ENCODE results near the gene TTLL7. TPM values are rescaled to one million over a fixed set of nuclear protein-coding genes. Genes with fewer than 3 reads are reported as not detected.

Gene TTLL7
- total RNA-seq, 6 experiments from 2014 or later = 0.92 to 7.2 (median 3.9) TPM

GRCh38 chr1:83910461-83910860 is 88.5 kb downstream of the TTLL7 start:
- intact Hi-C loops (cut with DNase I) = no loop called here
- Histone ChIP-seq H3K9me3 (no peaks in the 10 kb centered on the region), H3K27ac (no peak overlapping the region), H3K4me3 (no peak overlapping the region), H3K27me3 (no peaks in the 10 kb centered on the region), H3K36me3 (no peaks in the 10 kb centered on the region), H3K4me1 (no peaks in the 10 kb centered on the region)
- ATAC-seq (no peak), DNase-seq (no peak)
- WGBS (ENCODE audit: insufficient coverage, low coverage, low lambda C conversion rate, missing lambda C conversion rate) = 56% methylated on average over 3 of the region's 3 CpGs
- TF ChIP-seq, protein P1, sequence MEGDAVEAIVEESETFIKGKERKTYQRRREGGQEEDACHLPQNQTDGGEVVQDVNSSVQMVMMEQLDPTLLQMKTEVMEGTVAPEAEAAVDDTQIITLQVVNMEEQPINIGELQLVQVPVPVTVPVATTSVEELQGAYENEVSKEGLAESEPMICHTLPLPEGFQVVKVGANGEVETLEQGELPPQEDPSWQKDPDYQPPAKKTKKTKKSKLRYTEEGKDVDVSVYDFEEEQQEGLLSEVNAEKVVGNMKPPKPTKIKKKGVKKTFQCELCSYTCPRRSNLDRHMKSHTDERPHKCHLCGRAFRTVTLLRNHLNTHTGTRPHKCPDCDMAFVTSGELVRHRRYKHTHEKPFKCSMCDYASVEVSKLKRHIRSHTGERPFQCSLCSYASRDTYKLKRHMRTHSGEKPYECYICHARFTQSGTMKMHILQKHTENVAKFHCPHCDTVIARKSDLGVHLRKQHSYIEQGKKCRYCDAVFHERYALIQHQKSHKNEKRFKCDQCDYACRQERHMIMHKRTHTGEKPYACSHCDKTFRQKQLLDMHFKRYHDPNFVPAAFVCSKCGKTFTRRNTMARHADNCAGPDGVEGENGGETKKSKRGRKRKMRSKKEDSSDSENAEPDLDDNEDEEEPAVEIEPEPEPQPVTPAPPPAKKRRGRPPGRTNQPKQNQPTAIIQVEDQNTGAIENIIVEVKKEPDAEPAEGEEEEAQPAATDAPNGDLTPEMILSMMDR (IDR thresholded peaks at IDR 0.05) = no peak
- no peak for TF ChIP-seq POLR2A (IDR thresholded peaks at IDR 0.05)

DNA sequence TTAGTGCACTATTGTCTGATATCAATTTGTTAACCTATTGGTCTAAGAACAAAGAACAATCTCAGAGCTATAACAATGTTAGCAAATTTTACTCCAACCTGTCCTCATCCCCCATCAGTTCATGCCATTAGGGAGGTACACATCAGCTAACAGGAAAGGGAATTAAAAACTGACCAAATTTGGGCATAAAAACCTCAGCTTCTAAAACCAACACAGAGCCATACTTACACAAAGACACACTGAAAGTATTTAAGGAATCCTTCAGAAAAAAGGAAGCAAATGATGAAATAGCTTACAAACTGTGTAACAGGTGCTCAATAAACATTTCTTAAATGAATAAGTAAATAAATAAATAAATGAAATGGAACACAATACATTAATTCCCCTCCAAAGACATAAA is 89.2 kb downstream of the TTLL7 start:
- Histone ChIP-seq H3K27ac (no peak overlapping the region), H3K9me3 (no peaks in the 10 kb centered on the region), H3K4me1 (no peaks in the 10 kb centered on the region), H3K4me3 (no peak overlapping the region), H3K36me3 (no peaks in the 10 kb centered on the region), H3K27me3 (no peaks in the 10 kb centered on the region)
- ATAC-seq = no peak
- no peak for DNase-seq
- TF ChIP-seq, protein P1 (IDR thresholded peaks at IDR 0.05) = no peak
- TF ChIP-seq POLR2A (IDR thresholded peaks at IDR 0.05) = no peak
- intact Hi-C loops (cut with DNase I) = no loop called here

GRCh38 chr1:83905315-83905907 is 93.5 kb downstream of the TTLL7 start:
- no peaks in the 10 kb centered on the region for H3K9me3 ChIP-seq
- intact Hi-C loops (cut with DNase I) = no loop called here
- DNase-seq = no peak
- peaks cover 0 to 16% (median 4%) of the 10 kb centered on the region in 4 donors for H3K4me1 ChIP-seq
- TF ChIP-seq, protein P1 (IDR thresholded peaks at IDR 0.05) = peak; percentile 35 to 79 (median 74)
- no peak for TF ChIP-seq POLR2A (IDR thresholded peaks at IDR 0.05)
- H3K36me3 ChIP-seq = no peaks in the 10 kb centered on the region
- 37% methylated on average over 3 of the region's 3 CpGs for WGBS (ENCODE audit: insufficient coverage, low coverage, low lambda C conversion rate, missing lambda C conversion rate)
- H3K27ac ChIP-seq = no peak overlapping the region
- H3K27me3 ChIP-seq = no peaks in the 10 kb centered on the region
- ATAC-seq = peak in 1 of 4 donors; percentile 23
- no peak overlapping the region for H3K4me3 ChIP-seq

DNA sequence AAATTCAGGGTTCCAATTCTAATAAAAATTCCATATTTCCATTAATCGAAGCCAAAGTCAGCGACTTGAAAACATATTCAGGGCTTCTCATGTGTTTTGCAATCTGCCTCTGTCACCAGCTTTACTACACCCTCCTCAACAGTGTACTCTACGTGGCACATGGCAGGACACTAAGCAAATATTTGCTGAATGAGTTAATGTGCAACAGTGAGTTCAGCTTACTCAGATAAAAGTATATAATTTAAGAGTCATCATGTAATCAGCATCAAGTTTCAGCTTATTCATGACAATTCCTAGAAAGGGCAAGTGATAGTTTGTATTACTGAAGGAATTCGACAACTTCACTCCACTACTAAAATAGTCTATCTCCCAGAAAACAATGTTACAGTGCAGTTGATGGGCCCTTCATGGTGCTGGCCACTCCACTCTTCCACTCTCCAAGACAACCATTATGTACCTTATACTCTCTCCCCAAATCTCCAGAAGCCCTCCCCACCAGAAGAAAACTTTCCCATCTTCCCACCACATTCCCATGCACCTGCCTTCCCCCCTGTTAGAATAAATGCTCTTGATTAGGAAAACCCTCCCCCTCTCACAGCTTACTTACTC is 97.3 kb downstream of the TTLL7 start:
- 26% methylated on average over 4 of the region's 4 CpGs for WGBS (ENCODE audit: insufficient coverage, low coverage, low lambda C conversion rate, missing lambda C conversion rate)
- Histone ChIP-seq H3K36me3 (no peaks in the 10 kb centered on the region), H3K4me3 (no peak overlapping the region), H3K9me3 (no peaks in the 10 kb centered on the region), H3K27ac (peak overlapping the region in 2 of 3 donors; percentile 67 to 74), H3K27me3 (no peaks in the 10 kb centered on the region), H3K4me1 (peaks cover 0 to 16% (median 4%) of the 10 kb centered on the region in 4 donors)
- peak; percentile 97 to 100 (median 98) for ATAC-seq
- TF ChIP-seq POLR2A (IDR thresholded peaks at IDR 0.05) = no peak
- TF ChIP-seq, protein P1 (IDR thresholded peaks at IDR 0.05) = no peak
- intact Hi-C loops (cut with DNase I) = no loop called here
- DNase-seq = peak in 2 of 3 donors; percentile 16 to 77
